Mammary epithelial cell (primary cell): ENCODE results near the gene GBP2.

Source experiments
- EZH2 ChIP-seq: IDR thresholded peaks from 2 replicates; pipeline ENCODE4 v1.6.1; 2012; ENCODE audit warnings: low read length, inconsistent platforms, borderline replicate concordance
- TF ChIP-seq, protein P1 (sequence below), 2 donors: IDR thresholded peaks in 1 of 2; conservative IDR thresholded peaks in 1 of 2; 2 replicates each; pipeline ENCODE4 v1.5.1; 2011 to 2012; ENCODE audit warnings: inconsistent platforms in 2 of 2, low read length in 2 of 2, mild to moderate bottlenecking in 2 of 2, control low read depth in 1 of 2, low read depth in 1 of 2; ENCODE audit not compliant: insufficient read depth in 1 of 2; ENCODE audit errors: extremely low read depth in 1 of 2

DNA sequence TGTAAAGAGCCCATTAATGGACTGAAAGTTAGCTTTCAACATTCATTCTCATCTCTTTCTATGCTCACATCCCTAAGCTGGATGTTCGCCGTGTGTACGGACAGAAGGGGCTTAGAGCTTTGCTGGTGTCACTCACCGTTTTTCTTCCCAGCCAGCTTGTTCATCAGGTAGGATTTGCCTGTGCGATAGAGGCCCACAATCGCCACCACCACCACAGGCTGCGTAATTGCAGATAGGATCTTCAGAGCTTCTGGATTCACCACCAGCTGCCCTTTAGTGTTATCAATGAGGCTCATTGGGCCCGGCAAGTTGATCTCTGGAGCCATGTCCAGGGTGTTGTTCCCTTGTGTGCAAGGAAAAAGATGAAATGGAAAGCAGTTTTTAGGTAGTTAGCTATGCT is 4.3 kb downstream of the GBP2 start:
- TF ChIP-seq, protein P1, sequence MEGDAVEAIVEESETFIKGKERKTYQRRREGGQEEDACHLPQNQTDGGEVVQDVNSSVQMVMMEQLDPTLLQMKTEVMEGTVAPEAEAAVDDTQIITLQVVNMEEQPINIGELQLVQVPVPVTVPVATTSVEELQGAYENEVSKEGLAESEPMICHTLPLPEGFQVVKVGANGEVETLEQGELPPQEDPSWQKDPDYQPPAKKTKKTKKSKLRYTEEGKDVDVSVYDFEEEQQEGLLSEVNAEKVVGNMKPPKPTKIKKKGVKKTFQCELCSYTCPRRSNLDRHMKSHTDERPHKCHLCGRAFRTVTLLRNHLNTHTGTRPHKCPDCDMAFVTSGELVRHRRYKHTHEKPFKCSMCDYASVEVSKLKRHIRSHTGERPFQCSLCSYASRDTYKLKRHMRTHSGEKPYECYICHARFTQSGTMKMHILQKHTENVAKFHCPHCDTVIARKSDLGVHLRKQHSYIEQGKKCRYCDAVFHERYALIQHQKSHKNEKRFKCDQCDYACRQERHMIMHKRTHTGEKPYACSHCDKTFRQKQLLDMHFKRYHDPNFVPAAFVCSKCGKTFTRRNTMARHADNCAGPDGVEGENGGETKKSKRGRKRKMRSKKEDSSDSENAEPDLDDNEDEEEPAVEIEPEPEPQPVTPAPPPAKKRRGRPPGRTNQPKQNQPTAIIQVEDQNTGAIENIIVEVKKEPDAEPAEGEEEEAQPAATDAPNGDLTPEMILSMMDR (conservative IDR thresholded peaks at IDR 0.05 in 1 of 2, IDR thresholded peaks at IDR 0.05 in 1 of 2; ENCODE audit: extremely low read depth in 1 of 2, insufficient read depth in 1 of 2, low read depth in 1 of 2, low read length in 2 of 2), result no peak
- TF ChIP-seq EZH2, result no peak
